Upper lobe of left lung (tissue), 4 donors: ENCODE results near the gene KRAS.

Experiments
- EP300 ChIP-seq, 4 donors: sonication (generic); formaldehyde crosslinking; IDR thresholded peaks; one replicate each; pipeline ENCODE4 v1.5.1; 2017; ENCODE audit warnings: antibody characterized with exemption in 4 of 4, control low read depth in 2 of 4
- POLR2A ChIP-seq, 4 donors: fragments of 450-650 bp; IDR thresholded peaks; one replicate each; pipeline ENCODE4 v1.5.1; 2016 to 2017; ENCODE audit warnings: antibody characterized with exemption in 4 of 4, mild to moderate bottlenecking in 2 of 4
- TF ChIP-seq, protein P1 (sequence below), 6 experiments: fragments of 450-650 bp in 4 of 6; fragments of 200-600 bp in 2 of 6; sonication (generic) in 2 of 6; IDR thresholded peaks; one replicate each; pipeline ENCODE4 v1.5.1; 2016 to 2019; ENCODE audit warnings: antibody characterized with exemption in 6 of 6

DNA sequence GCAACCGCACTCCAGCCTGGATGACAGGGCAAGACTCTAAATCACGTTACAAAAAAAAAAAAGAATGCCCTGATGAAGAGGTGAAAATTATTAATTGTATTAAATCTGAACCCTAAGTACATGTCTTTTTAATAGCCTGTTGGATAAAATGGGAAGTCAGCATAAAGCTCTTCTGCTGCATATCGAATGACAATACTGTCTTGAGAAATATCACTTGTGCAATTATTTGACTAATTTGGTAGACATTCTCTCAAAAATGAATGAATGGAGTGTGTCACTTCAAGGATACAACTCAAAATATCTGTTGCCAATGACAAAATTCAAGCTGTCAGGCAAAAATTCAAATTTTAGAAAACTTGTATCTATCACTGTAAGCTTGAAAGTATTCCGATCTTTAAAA is 94.7 kb downstream of the KRAS start:
- TF ChIP-seq POLR2A (IDR thresholded peaks at IDR 0.05) (no peak), EP300 (IDR thresholded peaks at IDR 0.05) (no peak)
- TF ChIP-seq, protein P1, sequence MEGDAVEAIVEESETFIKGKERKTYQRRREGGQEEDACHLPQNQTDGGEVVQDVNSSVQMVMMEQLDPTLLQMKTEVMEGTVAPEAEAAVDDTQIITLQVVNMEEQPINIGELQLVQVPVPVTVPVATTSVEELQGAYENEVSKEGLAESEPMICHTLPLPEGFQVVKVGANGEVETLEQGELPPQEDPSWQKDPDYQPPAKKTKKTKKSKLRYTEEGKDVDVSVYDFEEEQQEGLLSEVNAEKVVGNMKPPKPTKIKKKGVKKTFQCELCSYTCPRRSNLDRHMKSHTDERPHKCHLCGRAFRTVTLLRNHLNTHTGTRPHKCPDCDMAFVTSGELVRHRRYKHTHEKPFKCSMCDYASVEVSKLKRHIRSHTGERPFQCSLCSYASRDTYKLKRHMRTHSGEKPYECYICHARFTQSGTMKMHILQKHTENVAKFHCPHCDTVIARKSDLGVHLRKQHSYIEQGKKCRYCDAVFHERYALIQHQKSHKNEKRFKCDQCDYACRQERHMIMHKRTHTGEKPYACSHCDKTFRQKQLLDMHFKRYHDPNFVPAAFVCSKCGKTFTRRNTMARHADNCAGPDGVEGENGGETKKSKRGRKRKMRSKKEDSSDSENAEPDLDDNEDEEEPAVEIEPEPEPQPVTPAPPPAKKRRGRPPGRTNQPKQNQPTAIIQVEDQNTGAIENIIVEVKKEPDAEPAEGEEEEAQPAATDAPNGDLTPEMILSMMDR (IDR thresholded peaks at IDR 0.05): no peak
